Mammary epithelial cell (primary cell): ENCODE measurements around the gene SCN8A.

Experiments used
- EZH2 ChIP-seq: IDR thresholded peaks from 2 replicates; pipeline ENCODE4 v1.6.1; 2012; ENCODE audit warnings: low read length, inconsistent platforms, borderline replicate concordance
- TF ChIP-seq, protein P1 (sequence below), 2 donors: IDR thresholded peaks in 1 of 2; conservative IDR thresholded peaks in 1 of 2; 2 replicates each; pipeline ENCODE4 v1.5.1; 2011 to 2012; ENCODE audit warnings: inconsistent platforms in 2 of 2, low read length in 2 of 2, mild to moderate bottlenecking in 2 of 2, control low read depth in 1 of 2, low read depth in 1 of 2; ENCODE audit not compliant: insufficient read depth in 1 of 2; ENCODE audit errors: extremely low read depth in 1 of 2

DNA sequence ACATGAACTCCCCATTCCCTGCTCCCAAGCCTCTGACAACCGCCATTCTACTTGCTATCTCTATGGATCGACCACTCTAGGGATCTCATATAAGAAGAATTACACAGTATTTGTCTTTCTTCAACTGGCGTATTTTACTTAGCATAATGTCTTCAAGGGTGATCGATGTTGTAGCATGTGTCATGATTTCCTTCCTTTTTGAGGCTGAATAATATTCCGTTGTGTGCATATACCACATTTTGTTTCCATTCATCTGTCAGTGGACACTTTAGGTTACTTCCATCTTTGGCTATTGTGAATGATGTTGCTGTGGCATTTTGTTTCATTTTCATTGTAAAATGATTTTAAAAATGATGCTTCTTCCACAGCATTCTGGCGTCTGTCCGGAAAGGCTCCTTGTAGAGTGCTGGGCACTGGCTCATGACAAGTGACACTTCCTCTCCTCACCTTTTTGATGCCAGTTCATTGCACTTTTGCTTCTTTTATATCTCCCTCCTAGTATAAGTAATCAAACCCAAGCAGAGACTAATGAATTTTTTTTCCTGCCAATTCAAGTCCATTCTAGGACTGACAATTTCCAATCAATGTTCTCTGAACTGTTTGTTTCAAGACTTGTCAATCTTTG, 39.3 kb downstream of the SCN8A start:
- TF ChIP-seq, protein P1, sequence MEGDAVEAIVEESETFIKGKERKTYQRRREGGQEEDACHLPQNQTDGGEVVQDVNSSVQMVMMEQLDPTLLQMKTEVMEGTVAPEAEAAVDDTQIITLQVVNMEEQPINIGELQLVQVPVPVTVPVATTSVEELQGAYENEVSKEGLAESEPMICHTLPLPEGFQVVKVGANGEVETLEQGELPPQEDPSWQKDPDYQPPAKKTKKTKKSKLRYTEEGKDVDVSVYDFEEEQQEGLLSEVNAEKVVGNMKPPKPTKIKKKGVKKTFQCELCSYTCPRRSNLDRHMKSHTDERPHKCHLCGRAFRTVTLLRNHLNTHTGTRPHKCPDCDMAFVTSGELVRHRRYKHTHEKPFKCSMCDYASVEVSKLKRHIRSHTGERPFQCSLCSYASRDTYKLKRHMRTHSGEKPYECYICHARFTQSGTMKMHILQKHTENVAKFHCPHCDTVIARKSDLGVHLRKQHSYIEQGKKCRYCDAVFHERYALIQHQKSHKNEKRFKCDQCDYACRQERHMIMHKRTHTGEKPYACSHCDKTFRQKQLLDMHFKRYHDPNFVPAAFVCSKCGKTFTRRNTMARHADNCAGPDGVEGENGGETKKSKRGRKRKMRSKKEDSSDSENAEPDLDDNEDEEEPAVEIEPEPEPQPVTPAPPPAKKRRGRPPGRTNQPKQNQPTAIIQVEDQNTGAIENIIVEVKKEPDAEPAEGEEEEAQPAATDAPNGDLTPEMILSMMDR (conservative IDR thresholded peaks at IDR 0.05 in 1 of 2, IDR thresholded peaks at IDR 0.05 in 1 of 2; ENCODE audit: extremely low read depth in 1 of 2, insufficient read depth in 1 of 2, low read depth in 1 of 2, low read length in 2 of 2), result no peak
- no peak for TF ChIP-seq EZH2
